HuH-7 (cell line): Measurements from ENCODE around the gene ENTPD3.

Experiments used
- DNase-seq: peaks from one replicate; pipeline ENCODE4 v3.0.0; 2011; ENCODE audit warnings: low spot score

The ENTPD3 gene

DNA sequence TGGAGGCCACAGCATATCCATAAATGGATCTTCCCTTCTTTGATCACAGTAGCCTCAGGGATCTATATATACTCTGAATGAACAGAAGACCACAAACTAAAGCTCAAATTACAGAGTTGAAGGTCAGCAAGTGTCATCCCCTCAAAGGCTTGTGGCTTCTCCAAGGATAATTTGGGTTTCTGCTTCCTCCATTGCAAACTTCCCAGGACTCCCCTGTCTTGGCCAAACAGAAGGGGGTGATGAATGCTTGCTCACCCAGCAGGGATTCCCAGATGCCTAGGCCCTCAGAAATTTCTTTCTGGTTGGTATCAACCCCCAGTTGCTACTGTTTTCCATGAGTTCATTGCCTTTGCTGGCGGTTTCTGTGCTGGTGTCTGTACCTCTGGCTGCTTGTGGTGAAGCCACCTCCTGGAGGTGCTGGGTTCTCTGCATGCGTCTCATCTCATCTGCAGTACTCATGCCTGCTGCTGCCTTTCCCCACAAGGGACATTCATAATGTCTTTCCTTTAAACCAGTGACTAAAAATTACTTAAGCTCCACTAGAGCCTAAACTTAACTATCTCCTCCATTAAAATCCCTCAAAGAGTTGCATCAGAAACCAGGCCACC is 17.7 kb downstream of the ENTPD3 start:
- no peak for DNase-seq

DNA sequence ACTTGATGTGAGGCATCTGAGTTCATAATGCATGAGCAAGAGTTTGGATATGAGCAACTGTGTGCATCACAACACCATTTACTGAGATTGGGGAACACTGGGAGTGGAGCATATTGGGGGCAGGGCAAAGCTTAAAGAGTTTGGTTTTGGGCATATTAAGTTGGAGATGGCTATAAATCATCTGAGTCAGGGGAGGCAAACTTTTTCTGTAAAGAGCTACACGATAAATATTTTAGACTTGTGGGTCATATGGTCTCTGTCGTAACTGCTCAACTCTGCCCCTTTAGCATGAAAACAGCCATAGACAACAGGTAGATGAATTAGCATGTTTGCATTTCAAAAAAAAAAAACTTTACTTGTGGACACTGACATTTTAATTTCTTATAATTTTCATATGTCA is 20.0 kb downstream of the ENTPD3 start:
- no peak for DNase-seq

GRCh38 chr3:40407611-40408010 is 20.6 kb downstream of the ENTPD3 start:
- no peak for DNase-seq

GRCh38 chr3:40414270-40414669 is 27.3 kb downstream of the ENTPD3 start:
- no peak for DNase-seq

DNA sequence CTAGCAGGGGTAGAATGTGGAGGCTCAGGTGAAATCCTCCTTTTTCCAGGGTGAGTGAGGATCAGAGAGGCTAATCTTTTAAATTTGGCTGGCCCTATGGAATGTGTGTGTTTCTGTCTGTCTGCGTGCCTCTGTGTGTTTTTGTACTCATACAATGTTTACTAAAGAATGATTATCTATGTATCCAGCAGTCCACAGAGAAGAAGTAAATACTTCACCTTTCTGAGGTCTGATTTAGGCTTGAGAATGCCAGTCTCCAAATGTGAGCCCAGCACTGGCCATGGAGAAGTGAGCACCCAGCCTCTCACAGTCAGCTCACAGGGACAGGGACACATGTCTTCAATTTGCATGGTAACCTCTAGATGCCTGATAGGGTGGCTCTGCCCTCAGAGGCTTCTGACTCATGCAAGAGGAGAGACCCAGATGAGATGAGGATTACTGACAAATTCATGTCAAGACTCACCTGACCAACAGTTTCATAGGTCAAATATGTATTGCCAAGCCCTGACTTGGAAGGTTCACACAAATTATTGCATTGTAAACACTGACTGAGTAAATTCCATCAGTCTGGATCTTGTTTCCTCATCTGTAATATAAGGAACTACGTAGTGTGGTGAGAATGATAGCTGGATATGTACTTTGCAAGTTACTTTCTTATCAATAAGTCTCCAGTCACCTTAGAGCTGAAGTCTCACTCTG is 31.0 kb downstream of the ENTPD3 start:
- peak; percentile 12 for DNase-seq

GRCh38 chr3:40422861-40423260 is 35.9 kb downstream of the ENTPD3 start:
- no peak for DNase-seq

DNA sequence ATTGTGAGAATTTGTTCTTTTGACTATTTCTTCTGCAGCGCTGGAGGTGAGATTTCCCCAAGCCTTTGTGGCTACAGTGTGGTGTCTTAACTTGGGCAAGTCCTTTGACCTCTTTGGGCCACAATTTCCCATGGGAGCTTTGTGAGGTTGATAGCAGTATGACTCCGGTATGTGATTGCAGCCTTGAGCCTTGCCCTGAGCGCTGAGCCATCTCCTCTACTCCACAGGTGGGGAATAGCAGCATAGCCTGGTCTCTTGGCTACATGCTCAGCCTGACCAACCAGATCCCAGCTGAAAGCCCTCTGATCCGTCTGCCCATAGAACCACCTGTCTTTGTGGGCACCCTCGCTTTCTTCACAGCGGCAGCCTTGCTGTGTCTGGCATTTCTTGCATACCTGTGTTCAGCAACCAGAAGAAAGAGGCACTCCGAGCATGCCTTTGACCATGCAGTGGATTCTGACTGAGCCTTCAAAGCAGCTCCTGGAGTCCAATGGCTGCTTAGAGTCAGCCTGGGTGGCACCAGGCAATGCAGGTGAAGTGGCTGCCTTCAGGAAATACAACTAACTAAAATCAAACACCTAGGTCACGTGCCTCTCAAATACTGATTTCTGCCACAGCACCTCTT is 40.2 kb downstream of the ENTPD3 start:
- no peak for DNase-seq

DNA sequence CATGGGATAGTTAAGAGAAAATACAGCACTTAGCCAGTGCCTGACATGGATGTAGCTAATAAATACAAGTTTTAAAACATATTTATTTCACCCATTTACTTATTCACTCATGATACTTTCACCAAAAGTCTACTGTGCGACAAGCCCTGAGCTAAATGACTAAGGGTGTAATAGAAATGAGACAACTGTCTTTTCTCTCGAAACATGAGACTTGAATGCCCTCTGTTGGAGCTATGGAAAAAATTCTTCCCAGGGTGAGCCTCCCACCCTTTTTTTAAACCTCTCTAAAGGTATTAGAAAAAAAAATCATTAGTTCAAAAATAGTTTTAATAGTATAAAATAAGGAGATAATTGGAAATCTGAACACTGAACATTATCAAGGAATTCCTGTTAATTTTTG is 45.8 kb downstream of the ENTPD3 start:
- no peak for DNase-seq

DNA sequence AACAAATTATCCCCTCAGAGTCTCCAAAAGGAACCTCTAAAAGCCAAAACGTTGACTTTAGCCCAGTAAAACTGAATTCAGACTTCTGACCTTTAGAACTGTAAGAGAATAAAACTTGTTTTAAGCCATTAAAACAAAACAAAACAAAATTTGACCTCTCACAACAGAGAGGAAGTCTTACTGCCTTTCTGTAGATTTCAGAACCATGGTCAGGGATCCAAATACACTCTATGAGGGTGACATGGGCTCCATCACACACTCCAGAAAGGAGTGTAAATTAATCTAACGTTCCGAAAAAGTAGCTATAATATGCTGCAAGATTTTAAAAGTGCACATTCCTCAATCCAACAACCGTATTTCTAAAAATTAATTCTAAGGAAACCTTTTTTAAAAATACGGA is 50.9 kb downstream of the ENTPD3 start:
- DNase-seq: no peak

DNA sequence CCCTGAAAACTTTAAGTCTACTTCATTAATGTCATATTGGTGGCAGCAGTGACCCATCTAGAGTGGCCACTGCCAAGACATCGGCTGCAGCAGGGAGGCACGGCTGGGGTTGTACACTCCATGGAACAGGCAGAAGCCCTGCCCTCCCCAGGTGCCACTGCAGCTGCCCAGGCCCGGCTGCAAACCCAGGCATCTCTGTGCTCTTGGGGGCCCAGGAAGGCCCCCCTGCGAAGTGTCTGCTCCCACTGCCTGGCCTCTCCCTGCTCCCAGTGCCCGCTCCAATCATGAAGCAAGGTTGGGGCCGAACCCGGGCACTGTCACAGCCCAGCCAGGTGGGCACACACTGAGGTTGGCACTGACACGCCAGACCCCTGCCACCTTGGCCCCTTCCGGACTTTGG is 58.1 kb downstream of the ENTPD3 start:
- DNase-seq: no peak

DNA sequence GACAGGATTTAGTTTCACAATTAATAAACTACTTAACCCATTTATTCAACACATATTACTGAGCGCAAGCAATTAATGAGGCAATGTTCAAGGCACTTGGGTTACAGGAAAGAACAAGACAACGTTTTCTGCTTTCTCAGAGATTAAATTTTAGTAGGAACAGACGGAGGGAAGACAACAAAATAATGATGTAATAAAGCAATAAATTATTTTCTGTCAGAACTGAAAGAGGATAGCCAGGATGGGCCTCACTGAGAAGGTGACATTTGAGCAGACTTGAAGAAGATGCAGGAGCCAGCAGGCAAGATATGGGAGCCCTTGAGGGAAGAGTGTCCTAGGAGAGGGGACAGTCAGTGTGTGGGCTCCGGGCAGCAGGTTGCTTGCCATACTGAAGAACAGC is 58.9 kb downstream of the ENTPD3 start:
- DNase-seq: no peak

GRCh38 chr3:40450438-40450837 is 63.5 kb downstream of the ENTPD3 start:
- no peak for DNase-seq

GRCh38 chr3:40451551-40451950 is 64.6 kb downstream of the ENTPD3 start:
- DNase-seq: no peak

DNA sequence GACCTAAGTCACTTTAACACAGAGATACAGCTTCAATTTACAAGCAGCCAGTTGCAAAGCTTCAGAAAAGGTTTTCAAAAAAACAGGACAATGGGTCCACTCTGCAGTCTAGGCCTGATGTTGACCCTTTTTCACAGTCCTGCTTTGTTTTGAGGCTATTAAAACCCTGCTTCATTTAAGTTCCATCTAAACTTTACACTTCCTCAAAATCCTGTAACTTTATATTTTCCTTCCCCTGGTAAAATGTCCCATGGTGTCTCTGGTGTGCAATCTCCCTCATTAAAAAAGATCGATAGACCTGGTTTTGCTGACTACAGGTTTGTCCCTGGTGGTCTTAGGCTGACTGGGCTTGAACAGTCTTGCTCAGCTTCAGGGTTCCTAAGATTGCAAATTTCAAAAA is 65.1 kb downstream of the ENTPD3 start:
- no peak for DNase-seq

DNA sequence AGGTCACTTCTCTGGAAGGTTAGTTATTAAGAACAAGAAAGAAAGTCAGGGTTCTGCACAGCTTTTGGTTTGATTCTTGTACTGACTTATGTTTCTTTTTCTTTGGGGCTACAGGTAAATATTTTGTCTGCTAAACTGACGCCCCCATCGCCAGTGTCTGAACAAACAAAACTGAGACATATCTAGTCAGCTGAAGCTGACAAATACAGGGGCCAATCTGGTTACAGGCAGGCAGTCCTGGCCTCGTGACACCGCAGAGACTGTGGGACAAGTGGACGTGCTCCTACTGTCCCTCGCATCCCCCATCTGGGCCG is 65.5 kb downstream of the ENTPD3 start:
- no peak for DNase-seq

- peak; percentile 98 for DNase-seq
Observed at GRCh38 chr3:40452876-40453730, 66.1 kb downstream of the ENTPD3 start.

DNA sequence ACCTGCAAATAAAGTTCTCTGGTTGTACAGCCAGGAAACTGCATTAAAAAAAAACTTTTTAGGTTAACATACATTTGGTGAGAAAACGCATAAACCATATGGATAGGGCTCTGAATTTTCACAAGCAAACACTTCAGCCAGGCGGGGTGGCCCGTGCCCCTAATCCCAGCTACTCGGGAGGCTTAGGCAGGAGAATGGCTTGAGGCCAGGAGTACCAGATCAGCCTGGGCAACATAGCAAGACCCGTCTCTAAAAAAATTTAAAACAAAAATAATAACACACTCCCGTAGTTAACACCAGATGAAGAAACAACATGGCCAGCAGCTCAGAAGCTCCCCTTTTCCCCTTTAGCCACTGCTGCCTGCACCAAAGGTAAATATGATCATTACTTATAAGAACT is 66.9 kb downstream of the ENTPD3 start:
- DNase-seq: no peak

- no peak for DNase-seq
Observed at GRCh38 chr3:40455328-40455727, 68.3 kb downstream of the ENTPD3 start.

GRCh38 chr3:40456279-40456939 is 69.4 kb downstream of the ENTPD3 start:
- DNase-seq: no peak

- peak; percentile 96 for DNase-seq
Observed at GRCh38 chr3:40456940-40457823, 70.2 kb downstream of the ENTPD3 start, which contains the start of gene RPL14. RPL14 (plus strand) TSS chr3:40457339; CDS start chr3:40457472, 133 bp downstream.

DNA sequence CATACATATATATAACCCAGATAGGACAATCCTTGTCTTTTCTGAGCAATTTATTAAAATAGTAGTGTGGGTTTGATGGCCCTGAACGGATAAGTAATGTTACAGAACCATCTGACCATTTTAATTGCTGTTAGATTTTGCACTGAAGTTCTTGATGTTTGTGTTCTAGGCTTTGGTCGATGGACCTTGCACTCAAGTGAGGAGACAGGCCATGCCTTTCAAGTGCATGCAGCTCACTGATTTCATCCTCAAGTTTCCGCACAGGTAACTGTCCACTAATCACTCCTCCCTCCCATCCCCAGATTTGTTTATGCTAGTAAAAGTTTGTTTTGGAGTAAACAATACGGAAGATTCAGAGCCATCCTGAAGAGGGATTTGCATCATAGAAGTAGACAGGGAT is 71.5 kb downstream of the ENTPD3 start:
- no peak for DNase-seq
